ENCODE results near the gene CTSK.
"Not testable (repeated sequence)": the region's sequence is repeated elsewhere in the genome, so short reads cannot be mapped to it uniquely, and the experiment has no call there.

Gene CTSK

DNA sequence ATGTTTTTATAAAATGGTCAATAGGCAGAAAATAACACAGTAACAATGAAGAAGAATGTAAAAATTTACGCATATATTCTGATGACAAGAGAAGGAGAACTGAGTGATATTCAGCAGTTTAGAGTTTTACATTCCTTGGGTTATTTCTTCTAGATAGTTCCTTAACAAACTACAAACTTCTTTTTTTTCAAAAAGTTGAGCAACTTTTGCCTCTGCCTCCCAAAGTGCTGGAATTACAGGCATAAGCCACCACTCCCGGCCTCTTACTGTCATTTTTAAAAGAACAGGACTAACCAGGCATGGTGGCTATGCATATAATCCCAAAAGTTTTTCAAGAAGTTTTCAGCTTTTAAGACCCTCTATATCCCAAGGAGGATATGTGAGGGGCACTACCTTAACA is 35.4 kb upstream of the CTSK start:
- Histone ChIP-seq H3K27me3 (ENCODE audit: insufficient read depth, low read length, poor library complexity) (no peaks in the 10 kb centered on the region), H3K9ac (ENCODE audit: low read depth, low read length) (no peak overlapping the region), H3K36me3 (ENCODE audit: insufficient read depth, low read length) (peaks cover 16% of the 10 kb centered on the region), H4K20me1 (ENCODE audit: insufficient read depth, low read length) (no peaks in the 10 kb centered on the region), H3K79me2 (ENCODE audit: insufficient read depth, low read length) (no peaks in the 10 kb centered on the region), H3K4me1 (ENCODE audit: insufficient read depth, low read length) (no peaks in the 10 kb centered on the region), H3K4me2 (ENCODE audit: insufficient read depth, low read length) (no peak overlapping the region), H3K9me3 (ENCODE audit: insufficient read depth, low read length, severe bottlenecking) (no peaks in the 10 kb centered on the region), H2AFZ (ENCODE audit: low read depth, low read length) (no peak overlapping the region), H3K27ac (ENCODE audit: low read length) (no peak overlapping the region), H3K4me3 (ENCODE audit: low read depth in 1 of 2, low read length in 2 of 2) (no peak overlapping the region)
- DNase-seq (no peak), ATAC-seq (ENCODE audit: insufficient read depth, low read depth) (no peak)
- TF ChIP-seq EZH2 (IDR thresholded peaks at IDR 0.05; ENCODE audit: borderline replicate concordance, low read depth, low read length, severe bottlenecking), result no peak
- TF ChIP-seq CTCF (IDR thresholded peaks at IDR 0.05; ENCODE audit: borderline replicate concordance, extremely low read depth, low read length, poor library complexity, severe bottlenecking), result no peak

DNA sequence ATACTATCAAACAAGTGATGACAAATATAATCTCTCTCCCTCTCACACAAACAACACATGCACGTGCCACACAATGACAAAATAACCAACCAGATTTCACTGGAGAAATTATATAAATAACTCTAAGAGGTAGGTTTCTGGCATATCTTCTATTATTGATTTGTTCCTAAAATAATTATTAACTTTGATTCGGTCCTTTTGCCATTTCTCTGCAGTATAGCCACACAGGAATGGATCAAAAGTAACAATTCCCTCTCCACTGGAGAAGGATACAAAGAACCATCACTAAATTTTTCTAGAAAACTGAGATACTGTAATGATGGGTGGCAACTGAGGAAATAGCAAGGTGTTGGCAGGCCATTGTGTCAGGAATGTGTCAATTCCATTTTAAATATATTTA is 34.9 kb upstream of the CTSK start:
- DNase-seq (no peak), ATAC-seq (ENCODE audit: insufficient read depth, low read depth) (no peak)
- H3K27ac ChIP-seq (ENCODE audit: low read length), result no peak overlapping the region
- no peak overlapping the region for H2AFZ ChIP-seq (ENCODE audit: low read depth, low read length)
- no peaks in the 10 kb centered on the region for H3K79me2 ChIP-seq (ENCODE audit: insufficient read depth, low read length)
- H4K20me1 ChIP-seq (ENCODE audit: insufficient read depth, low read length), result no peaks in the 10 kb centered on the region
- no peak overlapping the region for H3K9ac ChIP-seq (ENCODE audit: low read depth, low read length)
- no peaks in the 10 kb centered on the region for H3K4me1 ChIP-seq (ENCODE audit: insufficient read depth, low read length)
- no peaks in the 10 kb centered on the region for H3K27me3 ChIP-seq (ENCODE audit: insufficient read depth, low read length, poor library complexity)
- no peak for TF ChIP-seq EZH2 (IDR thresholded peaks at IDR 0.05; ENCODE audit: borderline replicate concordance, low read depth, low read length, severe bottlenecking)
- TF ChIP-seq CTCF (IDR thresholded peaks at IDR 0.05; ENCODE audit: borderline replicate concordance, extremely low read depth, low read length, poor library complexity, severe bottlenecking), result no peak
- no peak overlapping the region for H3K4me3 ChIP-seq (ENCODE audit: low read depth in 1 of 2, low read length in 2 of 2)
- no peaks in the 10 kb centered on the region for H3K9me3 ChIP-seq (ENCODE audit: insufficient read depth, low read length, severe bottlenecking)
- H3K4me2 ChIP-seq (ENCODE audit: insufficient read depth, low read length), result no peak overlapping the region
- peaks cover 16% of the 10 kb centered on the region for H3K36me3 ChIP-seq (ENCODE audit: insufficient read depth, low read length)

DNA sequence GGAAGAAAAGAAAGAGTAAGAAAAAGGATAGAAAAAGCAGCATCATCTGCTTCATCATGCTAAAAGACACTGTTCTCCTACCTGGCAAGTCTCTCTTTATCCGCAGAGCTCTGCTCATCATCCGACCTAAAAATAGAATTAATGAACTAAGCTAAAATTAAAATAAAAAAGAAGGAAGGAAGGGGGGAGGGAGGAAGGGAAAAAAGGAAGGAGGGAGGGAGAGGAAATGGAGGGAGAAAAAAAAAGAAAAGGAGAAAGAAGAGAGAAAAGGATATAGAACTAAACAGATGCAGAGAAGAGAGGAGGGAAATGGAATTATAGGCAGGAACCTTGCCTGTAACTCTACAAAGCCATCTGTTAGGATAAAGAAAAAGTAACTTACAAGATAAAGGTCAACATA is 34.3 kb upstream of the CTSK start:
- no peak for TF ChIP-seq EZH2 (IDR thresholded peaks at IDR 0.05; ENCODE audit: borderline replicate concordance, low read depth, low read length, severe bottlenecking)
- no peak for TF ChIP-seq CTCF (IDR thresholded peaks at IDR 0.05; ENCODE audit: borderline replicate concordance, extremely low read depth, low read length, poor library complexity, severe bottlenecking)
- Histone ChIP-seq H3K36me3 (ENCODE audit: insufficient read depth, low read length) (peaks cover 16% of the 10 kb centered on the region), H3K9ac (ENCODE audit: low read depth, low read length) (no peak overlapping the region), H3K4me2 (ENCODE audit: insufficient read depth, low read length) (no peak overlapping the region), H3K9me3 (ENCODE audit: insufficient read depth, low read length, severe bottlenecking) (no peaks in the 10 kb centered on the region), H3K79me2 (ENCODE audit: insufficient read depth, low read length) (no peaks in the 10 kb centered on the region), H3K4me1 (ENCODE audit: insufficient read depth, low read length) (no peaks in the 10 kb centered on the region), H3K27ac (ENCODE audit: low read length) (no peak overlapping the region), H2AFZ (ENCODE audit: low read depth, low read length) (no peak overlapping the region), H4K20me1 (ENCODE audit: insufficient read depth, low read length) (no peaks in the 10 kb centered on the region), H3K27me3 (ENCODE audit: insufficient read depth, low read length, poor library complexity) (no peaks in the 10 kb centered on the region), H3K4me3 (ENCODE audit: low read depth in 1 of 2, low read length in 2 of 2) (no peak overlapping the region)
- ATAC-seq (ENCODE audit: insufficient read depth, low read depth) (no peak), DNase-seq (no peak)

- H3K79me2 ChIP-seq (ENCODE audit: insufficient read depth, low read length), result no peaks in the 10 kb centered on the region
Measured at GRCh38 chr1:150841626-150842025, 33.6 kb upstream of the CTSK start.

DNA sequence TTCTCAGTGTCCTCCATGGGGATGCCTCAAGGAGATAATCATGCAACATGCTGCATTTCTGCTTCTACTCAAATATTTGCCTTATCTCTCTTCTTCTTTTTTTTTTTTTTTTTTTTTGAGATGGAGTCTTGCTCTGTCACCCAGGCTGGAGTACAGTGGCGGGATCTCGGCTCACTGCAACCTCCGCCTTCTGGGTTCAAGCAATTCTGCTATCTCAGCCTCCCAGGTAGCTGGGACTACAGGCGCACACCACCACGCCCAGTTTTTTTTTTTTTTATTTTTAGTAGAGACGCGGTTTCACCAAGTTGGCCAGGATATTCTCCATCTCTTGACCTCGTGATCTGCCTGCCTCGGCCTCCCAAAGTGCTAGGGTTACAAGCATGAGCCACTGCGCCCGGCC is 32.8 kb upstream of the CTSK start:
- H3K36me3 ChIP-seq (ENCODE audit: insufficient read depth, low read length), result peaks cover 25% of the 10 kb centered on the region
- not testable (repeated sequence) for H3K4me2 ChIP-seq (ENCODE audit: insufficient read depth, low read length); H3K27ac ChIP-seq (ENCODE audit: low read length); H3K4me1 ChIP-seq (ENCODE audit: insufficient read depth, low read length); H3K4me3 ChIP-seq (ENCODE audit: low read depth in 1 of 2, low read length in 2 of 2); H4K20me1 ChIP-seq (ENCODE audit: insufficient read depth, low read length); H3K27me3 ChIP-seq (ENCODE audit: insufficient read depth, low read length, poor library complexity); H3K79me2 ChIP-seq (ENCODE audit: insufficient read depth, low read length); H2AFZ ChIP-seq (ENCODE audit: low read depth, low read length); H3K9me3 ChIP-seq (ENCODE audit: insufficient read depth, low read length, severe bottlenecking); ATAC-seq (ENCODE audit: insufficient read depth, low read depth); DNase-seq; H3K9ac ChIP-seq (ENCODE audit: low read depth, low read length)

More at GRCh38 chr1:150841626-150842025, 33.6 kb upstream of the CTSK start:
- ATAC-seq (ENCODE audit: insufficient read depth, low read depth) (no peak), DNase-seq (no peak)
- H3K4me2 ChIP-seq (ENCODE audit: insufficient read depth, low read length), result no peak overlapping the region
- H3K27me3 ChIP-seq (ENCODE audit: insufficient read depth, low read length, poor library complexity), result no peaks in the 10 kb centered on the region
- peaks cover 18% of the 10 kb centered on the region for H3K36me3 ChIP-seq (ENCODE audit: insufficient read depth, low read length)
- TF ChIP-seq CTCF (IDR thresholded peaks at IDR 0.05; ENCODE audit: borderline replicate concordance, extremely low read depth, low read length, poor library complexity, severe bottlenecking) (no peak), EZH2 (IDR thresholded peaks at IDR 0.05; ENCODE audit: borderline replicate concordance, low read depth, low read length, severe bottlenecking) (no peak)
- no peak overlapping the region for H3K9ac ChIP-seq (ENCODE audit: low read depth, low read length)
- H4K20me1 ChIP-seq (ENCODE audit: insufficient read depth, low read length), result no peaks in the 10 kb centered on the region
- no peak overlapping the region for H3K4me3 ChIP-seq (ENCODE audit: low read depth in 1 of 2, low read length in 2 of 2)
- no peaks in the 10 kb centered on the region for H3K9me3 ChIP-seq (ENCODE audit: insufficient read depth, low read length, severe bottlenecking)
- no peak overlapping the region for H3K27ac ChIP-seq (ENCODE audit: low read length)
- H2AFZ ChIP-seq (ENCODE audit: low read depth, low read length), result no peak overlapping the region
- H3K4me1 ChIP-seq (ENCODE audit: insufficient read depth, low read length), result no peaks in the 10 kb centered on the region
